GM12892 (cell line): ENCODE data around the gene LBX2.

Source experiments
- POLR2A ChIP-seq: IDR thresholded peaks from 2 replicates; pipeline ENCODE4 v1.6.1; 2011; ENCODE audit warnings: low read depth, low read length, control low read depth
- POLR2AphosphoS5 ChIP-seq: IDR thresholded peaks from 2 replicates; pipeline ENCODE4 v1.6.1; 2011; ENCODE audit warnings: low read depth, low read length, control low read depth

DNA sequence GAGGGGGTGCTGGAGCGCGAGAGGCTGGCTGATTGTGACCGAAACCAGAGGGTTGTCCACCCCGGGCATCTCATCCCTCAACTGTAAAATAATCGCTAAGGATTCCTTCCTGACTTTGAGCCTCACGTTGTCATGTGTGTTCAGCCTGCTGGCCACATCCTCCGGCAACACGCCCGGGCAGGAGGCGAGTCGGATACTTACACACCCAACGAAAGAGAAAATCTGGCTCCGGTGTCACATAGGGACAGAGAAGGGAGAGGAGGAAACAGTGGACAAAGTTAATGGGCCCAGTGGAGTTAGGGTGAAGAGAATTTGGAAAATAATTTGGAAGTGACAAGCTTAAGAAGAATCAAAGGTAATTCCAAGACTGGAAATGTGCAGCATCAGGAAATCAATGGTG, 17.2 kb upstream of the LBX2 start:
- TF ChIP-seq POLR2A, result no peak
- no peak for TF ChIP-seq POLR2AphosphoS5
